ENCODE measurements around the gene SRRM3. TPM values are rescaled to one million over a fixed set of nuclear protein-coding genes. Genes with fewer than 3 reads are reported as not detected.
"Not testable (repeated sequence)": the region's sequence is repeated elsewhere in the genome, so short reads cannot be mapped to it uniquely, and the experiment has no call there.

SRRM3 gene, protein sequence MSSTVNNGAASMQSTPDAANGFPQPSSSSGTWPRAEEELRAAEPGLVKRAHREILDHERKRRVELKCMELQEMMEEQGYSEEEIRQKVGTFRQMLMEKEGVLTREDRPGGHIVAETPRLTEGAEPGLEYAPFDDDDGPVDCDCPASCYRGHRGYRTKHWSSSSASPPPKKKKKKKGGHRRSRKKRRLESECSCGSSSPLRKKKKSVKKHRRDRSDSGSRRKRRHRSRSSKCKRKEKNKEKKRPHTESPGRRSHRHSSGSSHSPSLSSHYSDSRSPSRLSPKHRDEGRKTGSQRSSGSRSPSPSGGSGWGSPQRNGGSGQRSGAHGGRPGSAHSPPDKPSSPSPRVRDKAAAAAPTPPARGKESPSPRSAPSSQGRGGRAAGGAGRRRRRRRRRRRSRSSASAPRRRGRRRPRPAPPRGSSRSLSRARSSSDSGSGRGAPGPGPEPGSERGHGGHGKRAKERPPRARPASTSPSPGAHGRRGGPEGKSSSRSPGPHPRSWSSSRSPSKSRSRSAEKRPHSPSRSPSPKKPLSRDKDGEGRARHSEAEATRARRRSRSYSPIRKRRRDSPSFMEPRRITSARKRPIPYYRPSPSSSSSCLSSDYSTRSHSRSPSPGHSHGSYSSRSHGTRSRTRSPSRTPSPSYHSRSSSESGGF
- 1.2 and 1.4 TPM in 2 replicates for total RNA-seq (2014; rRNA removed; shearing (Covaris generic); ENCODE audit: low replicate concordance)

DNA sequence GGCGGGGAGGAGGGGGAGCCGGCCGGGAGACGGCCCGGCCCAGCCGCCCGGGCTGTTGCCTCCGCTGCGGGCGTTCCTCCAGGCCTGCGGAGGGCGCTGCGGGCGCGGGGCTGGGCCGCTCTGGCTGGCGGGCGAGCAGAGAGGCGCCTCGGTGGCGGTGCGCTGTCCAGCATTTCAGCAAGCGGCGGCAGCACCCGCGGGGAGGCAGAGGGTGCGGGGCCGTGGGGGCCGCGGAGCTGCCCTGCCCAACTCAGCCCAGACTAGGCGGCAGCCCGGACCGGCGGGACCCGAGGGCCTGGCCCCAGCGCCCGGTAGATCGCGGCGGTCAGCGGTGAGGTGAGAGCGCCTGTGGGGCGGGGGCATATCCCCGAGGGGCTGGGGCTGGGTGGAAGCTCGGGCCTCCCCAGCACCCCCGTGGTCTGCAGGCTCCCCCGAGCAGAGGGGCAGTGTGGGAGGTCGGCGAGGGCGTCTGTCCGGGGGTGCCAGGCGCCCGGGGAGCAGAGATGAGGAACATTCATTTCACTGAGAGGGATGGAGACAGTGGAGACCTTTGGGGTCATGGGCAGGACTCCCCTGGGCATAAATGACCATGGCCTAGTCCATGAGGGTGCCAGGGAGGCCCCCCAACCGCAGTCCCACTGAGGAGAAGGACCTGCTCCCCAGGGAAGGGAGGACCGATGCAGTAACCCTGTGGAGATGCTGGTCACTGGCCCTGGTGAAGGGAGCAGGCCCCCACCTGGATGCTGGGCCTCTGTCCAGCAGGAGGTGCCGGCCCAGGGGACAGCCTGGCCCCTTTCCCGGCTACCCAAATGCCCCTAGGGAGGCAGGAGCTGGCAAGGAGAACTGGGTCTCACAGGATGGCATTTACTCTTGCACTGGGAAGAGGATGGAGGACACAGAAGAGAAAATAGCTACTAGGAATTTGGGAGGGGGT lies at the start of gene SRRM3:
TSS of gene SRRM3 (plus strand) at position 165 of the 934 bp plus-strand sequence. CDS start 33,171 bp downstream, outside the sequence.
- DNase-seq: peak; percentile 75
- no peaks in the 10 kb centered on the region for H3K27me3 ChIP-seq
- no peaks in the 10 kb centered on the region for H3K9me3 ChIP-seq
- no peak within 1 kb of the TSS for H3K4me3 ChIP-seq
- H3K36me3 ChIP-seq: no peaks in the 10 kb centered on the region

DNA sequence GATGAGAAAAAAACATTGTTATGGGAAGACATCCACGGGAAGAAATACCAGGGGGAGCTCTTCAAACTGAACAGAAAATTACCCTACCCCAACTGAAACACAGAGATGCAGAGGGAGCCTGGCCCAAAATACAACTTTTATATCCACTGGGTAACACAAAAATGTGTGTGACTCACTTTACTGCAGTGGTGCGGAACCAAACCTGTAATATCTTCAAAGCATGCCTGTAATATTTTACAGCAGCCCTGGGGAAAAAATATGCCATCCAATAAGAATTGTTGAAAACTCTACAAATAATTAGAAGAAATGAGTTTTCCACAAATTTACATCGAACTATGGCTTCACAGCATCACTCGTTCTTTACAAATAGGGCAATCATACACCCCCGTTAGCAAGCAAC lies 49.8 kb upstream of the SRRM3 start:
- H3K27me3 ChIP-seq: no peaks in the 10 kb centered on the region
- H3K36me3 ChIP-seq: no peaks in the 10 kb centered on the region
- H3K4me3 ChIP-seq: no peak overlapping the region
- no peaks in the 10 kb centered on the region for H3K9me3 ChIP-seq
- DNase-seq: no peak

DNA sequence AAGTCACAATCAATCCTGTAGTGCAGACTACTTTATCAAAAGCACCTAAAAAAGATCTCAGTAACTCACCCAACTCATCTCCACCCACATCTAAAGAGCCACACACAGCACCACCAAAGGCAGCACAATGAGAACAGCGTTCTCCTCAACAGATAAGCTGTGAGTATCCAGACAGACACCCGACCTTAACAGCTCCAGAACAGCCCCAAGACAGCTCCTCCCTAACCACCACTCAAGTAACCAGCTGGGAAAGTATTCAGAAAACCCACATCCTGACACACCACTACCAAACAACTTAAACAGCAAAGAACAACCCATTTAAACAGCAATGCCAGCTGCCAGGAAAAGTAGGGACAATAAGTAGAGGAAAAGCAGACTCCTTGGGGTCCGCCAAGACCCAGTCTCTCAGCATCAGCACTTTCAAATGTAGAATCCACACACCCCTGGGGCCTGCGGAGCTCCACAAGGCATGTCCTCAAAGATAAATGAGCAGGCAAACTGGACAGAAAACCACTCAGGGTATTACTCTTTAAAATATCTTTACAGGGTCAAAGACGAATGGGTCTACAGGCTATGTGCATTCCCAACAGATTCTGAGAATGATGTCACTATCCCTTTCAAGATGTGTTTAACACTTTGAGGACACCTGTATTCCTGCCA lies 48.0 kb upstream of the SRRM3 start:
- H3K27me3 ChIP-seq, DNase-seq, H3K4me3 ChIP-seq, H3K9me3 ChIP-seq, H3K36me3 ChIP-seq: not testable (repeated sequence)

DNA sequence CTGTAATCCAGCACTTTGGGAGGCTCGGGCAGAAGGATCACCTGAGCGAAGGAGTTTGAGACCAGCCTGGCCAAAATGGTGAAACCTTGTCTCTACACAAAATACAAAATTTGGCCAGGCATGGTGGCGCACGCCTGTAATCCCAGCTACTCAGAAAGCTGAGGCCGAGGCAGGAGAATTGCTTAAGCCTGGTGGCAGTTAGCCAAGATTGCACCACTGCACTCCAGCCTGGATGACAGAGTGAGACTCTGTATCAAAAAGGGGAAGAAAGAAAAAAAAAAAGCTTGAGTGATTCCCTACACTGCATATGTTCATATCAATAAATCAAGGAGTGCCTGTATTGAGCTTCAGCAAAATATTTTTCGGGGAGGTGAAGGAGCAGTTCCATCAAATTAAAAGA lies 45.8 kb upstream of the SRRM3 start:
- Histone ChIP-seq H3K27me3 (no peaks in the 10 kb centered on the region), H3K36me3 (no peaks in the 10 kb centered on the region), H3K9me3 (no peaks in the 10 kb centered on the region), H3K4me3 (no peak overlapping the region)
- no peak for DNase-seq

DNA sequence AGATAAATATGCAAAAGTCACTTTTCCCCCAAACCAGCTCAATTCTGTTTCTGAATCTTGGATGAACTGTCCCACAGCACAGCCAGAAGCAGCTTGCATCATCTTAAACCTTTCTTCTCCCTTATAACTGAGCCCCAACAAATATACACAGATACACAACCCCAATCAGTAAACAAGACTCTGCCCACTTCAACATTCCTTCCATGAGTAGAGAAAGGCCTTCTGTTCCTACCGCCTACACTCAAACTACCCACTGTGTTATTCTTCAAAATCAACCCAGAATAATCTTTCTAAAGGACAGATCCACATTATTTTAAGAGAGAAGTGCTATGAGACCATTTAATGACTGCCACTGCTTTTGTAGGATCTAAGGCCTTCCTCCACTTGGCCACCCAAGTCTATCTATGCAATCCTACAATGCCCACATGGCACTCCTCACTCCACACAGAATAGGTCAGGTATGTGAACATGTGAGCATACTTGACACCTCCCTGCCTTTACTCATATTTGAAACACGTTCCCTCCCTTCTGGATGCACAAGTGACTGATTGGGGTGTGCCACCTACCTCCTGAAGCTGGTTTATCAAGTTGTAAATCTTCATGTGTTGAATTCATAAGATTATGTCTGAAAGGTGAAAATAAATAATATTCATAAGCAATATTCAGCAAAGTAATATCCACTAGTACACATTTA lies 44.6 kb upstream of the SRRM3 start:
- not testable (repeated sequence) for H3K36me3 ChIP-seq, H3K27me3 ChIP-seq, DNase-seq, H3K4me3 ChIP-seq, H3K9me3 ChIP-seq

DNA sequence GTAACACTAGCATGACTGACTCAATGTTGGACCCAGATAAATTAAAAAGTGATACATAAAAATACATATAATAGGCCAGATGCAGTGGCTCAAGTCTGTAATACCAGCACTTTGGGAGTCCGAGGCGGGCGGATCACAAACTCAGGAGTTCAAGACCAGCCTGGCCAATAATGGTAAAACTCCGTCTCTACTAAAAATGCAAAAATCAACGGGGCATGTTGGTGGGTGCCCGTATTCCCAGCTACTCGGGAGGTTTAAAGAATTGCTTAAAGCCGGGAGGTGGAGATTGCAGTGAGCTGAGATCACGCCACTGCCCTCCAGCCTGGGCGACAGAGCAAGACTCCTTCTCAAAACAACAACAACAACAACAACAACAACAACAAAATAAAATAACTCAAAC lies 43.3 kb upstream of the SRRM3 start:
- not testable (repeated sequence) for DNase-seq, H3K36me3 ChIP-seq, H3K9me3 ChIP-seq, H3K27me3 ChIP-seq, H3K4me3 ChIP-seq

DNA sequence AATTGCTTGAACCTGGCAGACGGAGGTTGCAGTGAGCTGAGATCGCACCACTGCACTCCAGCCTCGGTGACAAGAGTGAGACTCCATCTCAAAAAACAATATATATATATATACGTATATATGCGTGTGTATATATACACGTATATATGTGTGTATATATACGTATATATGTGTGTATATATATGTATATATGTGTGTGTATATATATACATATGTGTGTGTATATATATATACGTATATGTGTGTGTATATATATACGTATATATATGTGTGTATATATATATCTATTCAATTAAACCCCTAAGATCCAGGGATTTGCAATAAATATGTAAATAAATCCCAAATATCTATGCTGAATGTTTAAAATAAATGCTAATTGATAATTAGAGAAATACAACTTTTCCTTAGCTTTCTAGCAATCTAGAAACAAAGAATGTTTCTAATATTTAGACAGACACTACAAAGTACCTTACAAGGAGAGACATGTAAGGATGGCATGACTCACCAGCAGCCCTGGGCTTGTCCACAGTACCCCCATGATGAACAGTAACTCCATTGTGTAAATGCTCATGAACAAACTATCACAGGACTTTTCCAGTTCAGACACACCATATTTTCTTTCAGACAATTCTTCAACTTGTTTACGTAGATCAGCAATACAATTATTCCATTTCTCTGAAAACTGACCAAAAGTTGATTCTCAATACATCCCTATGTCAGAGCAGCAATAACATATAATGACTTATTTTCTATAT lies 39.1 kb upstream of the SRRM3 start:
- H3K4me3 ChIP-seq, H3K27me3 ChIP-seq, H3K9me3 ChIP-seq, H3K36me3 ChIP-seq, DNase-seq: not testable (repeated sequence)

DNA sequence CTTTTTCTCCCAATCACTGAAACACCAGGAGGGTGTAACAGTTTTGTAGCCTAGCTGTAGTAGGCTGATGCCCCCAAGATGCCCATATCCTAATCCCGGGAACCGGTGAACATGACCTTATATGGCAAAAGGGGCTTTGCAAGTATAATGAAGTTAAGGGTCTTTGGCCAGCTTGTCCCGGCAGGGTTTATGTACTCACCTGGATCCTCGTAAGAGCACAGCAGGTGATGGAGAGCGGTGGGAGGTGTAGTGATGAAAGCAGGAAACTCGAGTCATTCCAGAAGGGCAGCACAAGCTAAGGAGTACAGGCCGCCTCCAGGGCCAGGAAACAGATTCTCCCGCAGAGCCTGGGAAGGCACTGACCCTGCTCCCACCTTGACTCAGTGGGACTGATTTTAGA lies 37.9 kb upstream of the SRRM3 start:
- DNase-seq, H3K4me3 ChIP-seq, H3K27me3 ChIP-seq, H3K36me3 ChIP-seq, H3K9me3 ChIP-seq: not testable (repeated sequence)

DNA sequence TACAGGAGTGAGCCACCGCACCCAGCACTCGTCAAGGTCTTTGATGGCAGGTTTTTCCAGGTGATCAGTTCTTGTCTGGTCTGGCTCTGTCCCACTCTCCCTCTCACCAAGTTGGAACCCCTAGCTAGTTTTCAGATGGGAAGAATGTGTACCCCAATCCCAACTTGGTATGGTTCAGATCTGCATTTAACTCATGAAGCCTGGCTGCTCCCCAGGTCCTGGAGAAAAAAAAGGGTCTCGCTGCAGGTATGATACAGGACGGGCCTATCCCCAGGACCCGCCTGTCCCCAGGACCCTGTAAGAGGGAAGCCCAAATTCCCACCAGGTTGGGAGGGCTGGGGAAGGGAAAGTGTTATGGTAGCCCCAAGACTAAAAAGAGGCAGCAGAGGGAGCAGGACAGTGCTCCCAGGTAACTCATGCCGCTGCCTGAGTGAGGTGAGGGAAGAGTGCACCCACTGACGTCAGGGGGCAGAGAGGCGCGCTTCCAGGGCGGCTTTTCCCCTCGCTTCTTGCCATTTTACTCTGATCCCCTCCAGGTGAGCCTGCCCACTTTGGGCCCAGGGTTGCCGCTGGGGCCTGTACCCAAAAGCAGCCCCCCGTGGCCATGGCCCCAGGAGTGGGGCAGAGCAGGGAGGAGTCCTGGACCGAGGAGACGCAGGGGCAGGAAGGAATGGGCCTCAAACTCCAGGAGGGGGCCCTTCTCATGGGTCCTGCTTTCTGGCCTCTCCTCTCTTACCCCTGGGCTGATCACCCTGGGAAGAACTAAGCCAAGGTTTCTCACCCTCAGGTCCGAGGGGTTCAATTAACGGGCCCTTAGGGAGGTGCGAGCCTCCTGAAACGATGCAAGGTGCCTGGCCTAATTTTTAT lies 36.4 kb upstream of the SRRM3 start:
- Histone ChIP-seq H3K4me3 (no peak overlapping the region), H3K9me3 (no peaks in the 10 kb centered on the region), H3K27me3 (no peaks in the 10 kb centered on the region), H3K36me3 (no peaks in the 10 kb centered on the region)
- DNase-seq: no peak

DNA sequence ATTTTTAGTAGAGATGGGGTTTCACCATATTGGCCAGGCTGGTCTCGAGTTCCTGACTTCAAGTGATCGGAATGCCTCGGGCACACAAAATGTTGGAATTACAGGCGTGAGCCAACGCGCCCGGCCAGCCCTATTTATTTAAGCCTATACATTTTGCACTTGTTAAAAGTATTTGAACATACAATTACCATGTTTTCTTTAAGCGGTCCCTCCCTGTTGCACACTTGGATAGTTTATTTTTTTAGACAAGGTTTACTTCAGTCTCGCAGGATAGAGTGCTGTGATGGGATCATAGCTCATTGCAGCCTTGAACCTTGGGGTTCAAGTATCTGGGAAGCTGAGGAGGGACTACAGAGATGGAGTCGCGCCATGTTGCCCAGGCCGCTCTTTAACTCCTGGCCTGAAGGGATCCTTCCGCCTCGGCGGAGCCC lies 35.7 kb upstream of the SRRM3 start:
- DNase-seq: no peak
- H3K27me3 ChIP-seq: no peaks in the 10 kb centered on the region

DNA sequence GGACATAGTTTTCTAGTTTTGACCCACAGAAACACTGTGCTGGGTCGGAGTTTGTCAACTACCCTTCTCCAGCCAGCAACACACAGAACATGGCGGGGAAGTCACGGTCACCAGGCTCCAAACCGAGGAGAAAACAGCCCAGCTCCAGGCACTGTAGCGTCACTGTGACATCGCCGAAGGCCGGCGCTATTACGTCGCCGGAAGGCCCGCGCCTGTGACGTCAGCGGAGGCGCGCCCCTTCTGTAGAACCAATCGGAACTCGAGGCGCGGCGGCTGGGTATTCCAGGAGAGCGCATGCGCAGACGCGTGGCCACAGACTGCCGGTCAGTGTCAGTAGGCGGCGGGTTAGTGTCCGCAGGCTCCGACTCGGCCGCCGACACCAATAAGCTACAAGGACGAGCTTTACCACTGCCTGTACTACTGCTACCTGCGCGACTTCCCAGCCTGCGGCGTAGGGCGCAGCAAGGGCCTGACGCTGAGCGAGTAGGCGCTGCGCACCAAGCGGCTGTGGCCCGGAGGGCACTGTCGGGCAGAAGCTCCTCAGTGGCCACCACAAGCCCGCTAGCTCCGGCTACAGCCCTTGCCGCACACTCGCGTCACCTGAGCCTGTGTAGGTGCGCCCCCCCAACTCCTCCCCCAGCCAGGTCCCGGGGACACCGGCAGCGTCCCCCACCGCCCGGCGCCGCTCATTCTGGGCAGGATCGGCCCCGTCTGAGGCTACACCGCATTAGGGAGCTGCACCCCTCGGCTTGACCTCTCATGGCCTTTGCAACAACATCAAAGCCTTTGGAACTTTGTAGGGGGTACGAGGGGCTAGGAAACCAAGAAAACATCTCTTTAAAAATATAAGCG lies 35.1 kb upstream of the SRRM3 start:
- peak overlapping the region; percentile 56 for H3K4me3 ChIP-seq
- no peaks in the 10 kb centered on the region for H3K36me3 ChIP-seq
- no peaks in the 10 kb centered on the region for H3K9me3 ChIP-seq
- DNase-seq: peak; percentile 91
- H3K27me3 ChIP-seq: no peaks in the 10 kb centered on the region

More for the DNA sequence above, 35.7 kb upstream of the SRRM3 start:
- Histone ChIP-seq H3K4me3 (peak overlapping the region; percentile 56), H3K9me3 (no peaks in the 10 kb centered on the region), H3K36me3 (no peaks in the 10 kb centered on the region)

DNA sequence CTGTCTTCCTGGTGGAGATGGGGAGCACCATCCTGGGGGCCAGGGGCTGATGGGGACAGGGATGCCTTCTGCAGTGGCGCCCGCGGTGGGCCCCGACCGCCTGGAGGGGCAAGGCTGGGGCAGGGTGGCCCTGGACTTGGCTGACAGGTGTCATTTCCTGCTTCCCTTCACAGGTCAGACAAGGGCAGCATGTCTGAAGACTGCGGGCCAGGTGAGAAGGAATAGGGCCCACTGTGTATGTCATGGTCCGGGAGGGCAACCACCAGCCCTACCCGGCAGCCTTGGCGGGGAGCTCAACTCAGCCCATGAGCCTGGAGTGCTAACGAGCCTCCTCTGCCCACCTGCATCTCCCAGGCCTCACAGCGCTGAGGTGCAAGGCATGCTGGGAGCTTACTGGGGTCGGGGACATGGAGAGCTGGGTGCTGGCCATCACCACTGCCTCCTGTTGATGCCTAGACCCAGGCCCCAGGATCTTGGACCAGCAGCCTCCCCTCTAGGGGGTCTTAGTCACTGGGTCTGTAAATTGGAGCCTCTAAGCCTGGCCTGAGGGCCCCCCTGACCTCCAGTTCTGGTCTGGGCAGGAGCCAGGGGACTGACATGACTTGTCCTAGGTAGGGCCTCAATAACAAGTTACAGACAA lies 28.0 kb upstream of the SRRM3 start:
- no peak for DNase-seq

DNA sequence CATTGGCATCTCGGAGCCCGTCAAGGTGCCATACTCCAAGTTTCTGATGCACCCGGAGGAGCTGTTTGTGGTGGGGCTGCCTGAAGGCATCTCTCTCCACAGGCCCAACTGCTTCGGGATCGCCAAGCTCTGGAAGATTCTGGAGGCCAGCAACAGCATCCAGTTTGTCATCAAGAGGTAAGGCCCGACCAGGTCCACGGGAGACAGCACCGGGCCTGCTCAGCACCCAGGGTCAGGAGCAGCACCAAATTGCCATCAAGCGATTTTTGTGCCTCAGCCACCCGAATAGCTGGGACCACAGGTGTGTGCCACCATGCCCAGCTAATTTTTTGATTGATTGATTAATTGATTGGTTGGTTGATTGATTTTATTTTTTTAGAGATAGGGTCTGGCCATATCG lies 24.7 kb upstream of the SRRM3 start:
- not testable (repeated sequence) for H3K9me3 ChIP-seq, H3K36me3 ChIP-seq, DNase-seq, H3K4me3 ChIP-seq, H3K27me3 ChIP-seq

More for the DNA sequence above, 28.0 kb upstream of the SRRM3 start:
- Histone ChIP-seq H3K9me3 (no peaks in the 10 kb centered on the region), H3K27me3 (no peaks in the 10 kb centered on the region), H3K36me3 (no peaks in the 10 kb centered on the region), H3K4me3 (no peak overlapping the region)

Data from MG63 (cell line).